GM12875 (cell line): ENCODE measurements around the gene DNAH3.

Source experiments
- H3K4me3 ChIP-seq: one replicate; pipeline ENCODE4 v1.5.1; 2011; ENCODE audit warnings: low read depth, low read length, control low read depth
- CTCF ChIP-seq: IDR thresholded peaks from 2 replicates; pipeline ENCODE4 v1.5.1; 2011; ENCODE audit warnings: low read depth, mild to moderate bottlenecking, control low read depth, inconsistent platforms, low read length, moderate library complexity, borderline replicate concordance; ENCODE audit not compliant: insufficient read depth

Gene DNAH3

GRCh38 chr16:21033704-21034103, 116.9 kb downstream of the DNAH3 start:
- TF ChIP-seq CTCF: no peak
- H3K4me3 ChIP-seq: no peak overlapping the region

- no peak for TF ChIP-seq CTCF
- no peak overlapping the region for H3K4me3 ChIP-seq
Observed at GRCh38 chr16:21033264-21033663, 117.4 kb downstream of the DNAH3 start.

GRCh38 chr16:21028728-21029127, 121.9 kb downstream of the DNAH3 start:
- TF ChIP-seq CTCF: no peak
- H3K4me3 ChIP-seq: no peak overlapping the region

- TF ChIP-seq CTCF: no peak
- H3K4me3 ChIP-seq: no peak overlapping the region
Observed at GRCh38 chr16:21026846-21027245, 123.8 kb downstream of the DNAH3 start.

GRCh38 chr16:21023509-21024202, 127.0 kb downstream of the DNAH3 start:
- no peak overlapping the region for H3K4me3 ChIP-seq
- TF ChIP-seq CTCF: no peak

- H3K4me3 ChIP-seq: no peak overlapping the region
- TF ChIP-seq CTCF: no peak
Observed at GRCh38 chr16:21021316-21021715, 129.3 kb downstream of the DNAH3 start.

GRCh38 chr16:21009815-21010214, 140.8 kb downstream of the DNAH3 start:
- TF ChIP-seq CTCF: no peak
- H3K4me3 ChIP-seq: no peak overlapping the region
